ENCODE measurements around the gene GOLGA8N.
"Not testable (repeated sequence)": the region's sequence is repeated elsewhere in the genome, so short reads cannot be mapped to it uniquely, and the experiment has no call there.

GOLGA8N gene

GRCh38 chr15:32609518-32609917 is 16.3 kb downstream of the GOLGA8N start:
- H3K27ac ChIP-seq (ENCODE audit: insufficient read depth in 1 of 2, low read depth in 1 of 2, low read length in 2 of 2, poor library complexity in 1 of 2, severe bottlenecking in 2 of 2); H3K9me3 ChIP-seq (ENCODE audit: control extremely low read depth in 1 of 5, control insufficient read depth in 4 of 5, insufficient read depth in 2 of 5, low read depth in 1 of 5, low read length in 4 of 5); DNase-seq; H3K4me3 ChIP-seq (ENCODE audit: control insufficient read depth in 1 of 7, extremely low read depth in 1 of 7, insufficient read depth in 4 of 7, low read depth in 2 of 7, low read length in 6 of 7); H3K4me1 ChIP-seq (ENCODE audit: control extremely low read depth in 1 of 4, control insufficient read depth in 4 of 4, insufficient read depth in 4 of 4, low read length in 3 of 4); POLR2A ChIA-PET; CTCF ChIA-PET; H3K36me3 ChIP-seq (ENCODE audit: control insufficient read depth in 4 of 4, insufficient read depth in 4 of 4, low read length in 3 of 4); H3K27me3 ChIP-seq (replicated peaks in 2 of 5; ENCODE audit: control insufficient read depth in 4 of 5, insufficient read depth in 5 of 5, low read length in 4 of 5): not testable (repeated sequence)
- 100% methylated on average over 2 of the region's 2 CpGs for WGBS (ENCODE audit: insufficient coverage)

- H3K9me3 ChIP-seq (ENCODE audit: control extremely low read depth in 1 of 5, control insufficient read depth in 4 of 5, insufficient read depth in 2 of 5, low read depth in 1 of 5, low read length in 4 of 5); H3K4me3 ChIP-seq (ENCODE audit: control insufficient read depth in 1 of 7, extremely low read depth in 1 of 7, insufficient read depth in 4 of 7, low read depth in 2 of 7, low read length in 6 of 7); H3K36me3 ChIP-seq (ENCODE audit: control insufficient read depth in 4 of 4, insufficient read depth in 4 of 4, low read length in 3 of 4); H3K27ac ChIP-seq (ENCODE audit: insufficient read depth in 1 of 2, low read depth in 1 of 2, low read length in 2 of 2, poor library complexity in 1 of 2, severe bottlenecking in 2 of 2); H3K4me1 ChIP-seq (ENCODE audit: control extremely low read depth in 1 of 4, control insufficient read depth in 4 of 4, insufficient read depth in 4 of 4, low read length in 3 of 4); CTCF ChIA-PET; H3K27me3 ChIP-seq (replicated peaks in 2 of 5; ENCODE audit: control insufficient read depth in 4 of 5, insufficient read depth in 5 of 5, low read length in 4 of 5); POLR2A ChIA-PET: not testable (repeated sequence)
- 0% methylated on average over 1 of the region's 3 CpGs for WGBS (ENCODE audit: insufficient coverage)
- DNase-seq: peak; percentile 21 to 60 (median 54)
Observed at GRCh38 chr15:32610719-32611118, 17.5 kb downstream of the GOLGA8N start.

- Histone ChIP-seq H3K27ac (ENCODE audit: insufficient read depth in 1 of 2, low read depth in 1 of 2, low read length in 2 of 2, poor library complexity in 1 of 2, severe bottlenecking in 2 of 2) (peak overlapping the region; percentile 88 to 94), H3K4me3 (ENCODE audit: control insufficient read depth in 1 of 7, extremely low read depth in 1 of 7, insufficient read depth in 4 of 7, low read depth in 2 of 7, low read length in 6 of 7) (peak overlapping the region in 6 of 7 experiments; percentile 72 to 96 (median 86))
- H3K36me3 ChIP-seq (ENCODE audit: control insufficient read depth in 4 of 4, insufficient read depth in 4 of 4, low read length in 3 of 4); H3K9me3 ChIP-seq (ENCODE audit: control extremely low read depth in 1 of 5, control insufficient read depth in 4 of 5, insufficient read depth in 2 of 5, low read depth in 1 of 5, low read length in 4 of 5); DNase-seq; POLR2A ChIA-PET; CTCF ChIA-PET; H3K27me3 ChIP-seq (replicated peaks in 2 of 5; ENCODE audit: control insufficient read depth in 4 of 5, insufficient read depth in 5 of 5, low read length in 4 of 5); H3K4me1 ChIP-seq (ENCODE audit: control extremely low read depth in 1 of 4, control insufficient read depth in 4 of 4, insufficient read depth in 4 of 4, low read length in 3 of 4): not testable (repeated sequence)
- 0% methylated on average over 1 of the region's 16 CpGs for WGBS (ENCODE audit: insufficient coverage)
Observed at GRCh38 chr15:32614712-32615050, 21.4 kb downstream of the GOLGA8N start.

- WGBS (ENCODE audit: insufficient coverage): 0% methylated on average over 6 of the region's 43 CpGs
- POLR2A ChIA-PET; H3K9me3 ChIP-seq (ENCODE audit: control extremely low read depth in 1 of 5, control insufficient read depth in 4 of 5, insufficient read depth in 2 of 5, low read depth in 1 of 5, low read length in 4 of 5); CTCF ChIA-PET; H3K27me3 ChIP-seq (replicated peaks in 2 of 5; ENCODE audit: control insufficient read depth in 4 of 5, insufficient read depth in 5 of 5, low read length in 4 of 5); H3K36me3 ChIP-seq (ENCODE audit: control insufficient read depth in 4 of 4, insufficient read depth in 4 of 4, low read length in 3 of 4); H3K4me1 ChIP-seq (ENCODE audit: control extremely low read depth in 1 of 4, control insufficient read depth in 4 of 4, insufficient read depth in 4 of 4, low read length in 3 of 4): not testable (repeated sequence)
- Histone ChIP-seq H3K27ac (ENCODE audit: insufficient read depth in 1 of 2, low read depth in 1 of 2, low read length in 2 of 2, poor library complexity in 1 of 2, severe bottlenecking in 2 of 2) (peak within 1 kb of the TSS; percentile 88 to 94), H3K4me3 (ENCODE audit: control insufficient read depth in 1 of 7, extremely low read depth in 1 of 7, insufficient read depth in 4 of 7, low read depth in 2 of 7, low read length in 6 of 7) (peak within 1 kb of the TSS; percentile 61 to 96 (median 86))
- peak; percentile 90 to 94 (median 93) for DNase-seq
Observed at GRCh38 chr15:32615051-32615870, 22.0 kb downstream of the GOLGA8N start, which contains the start of gene ARHGAP11A. Gene ARHGAP11A, plus strand, starts transcription at chr15:32615504. Its CDS starts 708 bp downstream, at chr15:32616212.

- peak in 2 of 3 donors; percentile 1 to 31 for DNase-seq
- POLR2A ChIA-PET; H3K36me3 ChIP-seq (ENCODE audit: control insufficient read depth in 4 of 4, insufficient read depth in 4 of 4, low read length in 3 of 4); H3K9me3 ChIP-seq (ENCODE audit: control extremely low read depth in 1 of 5, control insufficient read depth in 4 of 5, insufficient read depth in 2 of 5, low read depth in 1 of 5, low read length in 4 of 5); H3K4me1 ChIP-seq (ENCODE audit: control extremely low read depth in 1 of 4, control insufficient read depth in 4 of 4, insufficient read depth in 4 of 4, low read length in 3 of 4); H3K27me3 ChIP-seq (replicated peaks in 2 of 5; ENCODE audit: control insufficient read depth in 4 of 5, insufficient read depth in 5 of 5, low read length in 4 of 5); CTCF ChIA-PET: not testable (repeated sequence)
- 0% methylated on average over 4 of the region's 24 CpGs for WGBS (ENCODE audit: insufficient coverage)
- Histone ChIP-seq H3K4me3 (ENCODE audit: control insufficient read depth in 1 of 7, extremely low read depth in 1 of 7, insufficient read depth in 4 of 7, low read depth in 2 of 7, low read length in 6 of 7) (peak overlapping the region; percentile 61 to 96 (median 86)), H3K27ac (ENCODE audit: insufficient read depth in 1 of 2, low read depth in 1 of 2, low read length in 2 of 2, poor library complexity in 1 of 2, severe bottlenecking in 2 of 2) (peak overlapping the region; percentile 40 to 94)
Observed at GRCh38 chr15:32615871-32616426, 22.7 kb downstream of the GOLGA8N start.

- ChIA-PET CTCF (no interaction called here), POLR2A (no interaction called here)
- Histone ChIP-seq H3K4me1 (ENCODE audit: control extremely low read depth in 1 of 4, control insufficient read depth in 4 of 4, insufficient read depth in 4 of 4, low read length in 3 of 4) (peaks cover 0 to 1% (median under 1%) of the 10 kb centered on the region in 4 experiments), H3K27me3 (replicated peaks in 2 of 5; ENCODE audit: control insufficient read depth in 4 of 5, insufficient read depth in 5 of 5, low read length in 4 of 5) (peaks cover 0 to 5% (median 3%) of the 10 kb centered on the region in 5 experiments), H3K9me3 (ENCODE audit: control extremely low read depth in 1 of 5, control insufficient read depth in 4 of 5, insufficient read depth in 2 of 5, low read depth in 1 of 5, low read length in 4 of 5) (no peaks in the 10 kb centered on the region), H3K4me3 (ENCODE audit: control insufficient read depth in 1 of 7, extremely low read depth in 1 of 7, insufficient read depth in 4 of 7, low read depth in 2 of 7, low read length in 6 of 7) (no peak overlapping the region), H3K27ac (ENCODE audit: insufficient read depth in 1 of 2, low read depth in 1 of 2, low read length in 2 of 2, poor library complexity in 1 of 2, severe bottlenecking in 2 of 2) (no peak overlapping the region), H3K36me3 (ENCODE audit: control insufficient read depth in 4 of 4, insufficient read depth in 4 of 4, low read length in 3 of 4) (peaks cover 22 to 61% (median 37%) of the 10 kb centered on the region in 4 experiments)
- DNase-seq: no peak
- WGBS (ENCODE audit: insufficient coverage): no CpG with 5 or more reads among the region's 3 CpGs
Observed at GRCh38 chr15:32636410-32636809, 43.2 kb downstream of the GOLGA8N start.

GRCh38 chr15:32636908-32637567 is 43.8 kb downstream of the GOLGA8N start:
- Histone ChIP-seq H3K27me3 (replicated peaks in 2 of 5; ENCODE audit: control insufficient read depth in 4 of 5, insufficient read depth in 5 of 5, low read length in 4 of 5) (peaks cover 0 to 11% (median 3%) of the 10 kb centered on the region in 5 experiments), H3K9me3 (ENCODE audit: control extremely low read depth in 1 of 5, control insufficient read depth in 4 of 5, insufficient read depth in 2 of 5, low read depth in 1 of 5, low read length in 4 of 5) (no peaks in the 10 kb centered on the region), H3K4me3 (ENCODE audit: control insufficient read depth in 1 of 7, extremely low read depth in 1 of 7, insufficient read depth in 4 of 7, low read depth in 2 of 7, low read length in 6 of 7) (no peak overlapping the region), H3K36me3 (ENCODE audit: control insufficient read depth in 4 of 4, insufficient read depth in 4 of 4, low read length in 3 of 4) (peaks cover 22 to 61% (median 37%) of the 10 kb centered on the region in 4 experiments), H3K27ac (ENCODE audit: insufficient read depth in 1 of 2, low read depth in 1 of 2, low read length in 2 of 2, poor library complexity in 1 of 2, severe bottlenecking in 2 of 2) (no peak overlapping the region), H3K4me1 (ENCODE audit: control extremely low read depth in 1 of 4, control insufficient read depth in 4 of 4, insufficient read depth in 4 of 4, low read length in 3 of 4) (peaks cover 0 to 7% (median 2%) of the 10 kb centered on the region in 4 experiments)
- 100% methylated on average over 5 of the region's 8 CpGs for WGBS (ENCODE audit: insufficient coverage)
- POLR2A ChIA-PET: no interaction called here
- DNase-seq: no peak
- CTCF ChIA-PET: no interaction called here
